K562 (cell line): Measurements from ENCODE around the gene THAP4. TPM values are rescaled to one million over a fixed set of nuclear protein-coding genes. Genes with fewer than 3 reads are reported as not detected.

ENCODE experiments used
- ATF1 ChIP-seq, 2 experiments: fragments of 450-650 bp in 1 of 2; IDR thresholded peaks; 2 replicates each; pipeline ENCODE4 v1.6.1; 2016; ENCODE audit warnings: missing compliant biosample characterization in 1 of 2, missing genetic modification characterization in 1 of 2
- CBFA2T3 ChIP-seq: fragments of 450-650 bp; IDR thresholded peaks from 2 replicates; pipeline ENCODE4 v1.6.1; 2017
- DACH1 ChIP-seq: fragments of 450-650 bp; IDR thresholded peaks from 2 replicates; pipeline ENCODE4 v1.6.1; 2018; ENCODE audit not compliant: partially characterized antibody
- E2F4 ChIP-seq: sonication (generic); formaldehyde crosslinking; IDR thresholded peaks from 2 replicates; pipeline ENCODE4 v1.8.0; 2022; ENCODE audit warnings: mild to moderate bottlenecking, low read depth, missing genetic modification reagents
- HIVEP1 ChIP-seq: fragments of 250-450 bp; sonication (Bioruptor Pico); IDR thresholded peaks from 2 replicates; pipeline ENCODE4 v1.4.0; 2020; ENCODE audit warnings: mild to moderate bottlenecking
- HNRNPLL ChIP-seq: fragments of 200-400 bp; formaldehyde crosslinking; IDR thresholded peaks from 2 replicates; pipeline ENCODE4 v1.6.1; 2017; ENCODE audit warnings: low read length, low read depth, mild to moderate bottlenecking; ENCODE audit not compliant: poor library complexity, severe bottlenecking
- NCOA6 ChIP-seq: fragments of 450-650 bp; IDR thresholded peaks from 2 replicates; pipeline ENCODE4 v1.6.1; 2017; ENCODE audit warnings: mild to moderate bottlenecking
- NR2C2 ChIP-seq, 2 experiments: fragments of 200-800 bp in 1 of 2; sonication (Bioruptor generic) in 1 of 2; sonication (generic) in 1 of 2; formaldehyde crosslinking in 1 of 2; IDR thresholded peaks; 2 replicates each; pipeline versions ENCODE4 v1.6.1 to v1.8.0; 2016 to 2022; ENCODE audit warnings: mild to moderate bottlenecking in 1 of 2, missing compliant biosample characterization in 1 of 2, missing genetic modification characterization in 1 of 2, missing genetic modification reagents in 1 of 2
- ZNF280A ChIP-seq: fragments of 450-650 bp; IDR thresholded peaks from 2 replicates; pipeline ENCODE4 v1.6.1; 2018; ENCODE audit warnings: mild to moderate bottlenecking, low read depth; ENCODE audit not compliant: partially characterized antibody
- polyA plus RNA-seq, 8 experiments: library from polyadenylated mRNA; depleted of rRNA in 4 of 8; stranded (reverse) in 5 of 8; unstranded in 3 of 8; fragments of >200 nt; fragmentation: Nextera tagmentation in 2 of 8; fragmentation: Illumina TruSeq in 1 of 8; extraction: Ambion mirVana in 2 of 8; extraction: Trizol in 1 of 8; gene quantifications; 2 replicates each; pipeline versions ENCODE4 v1.2.1 to v1.2.3, GENCODE V29; 2011 to 2014; ENCODE audit warnings: inconsistent platforms in 1 of 8, missing spikeins in 1 of 8
- total RNA-seq, 7 experiments: library from RNA; depleted of rRNA in 6 of 7; stranded (reverse); fragments of >200 nt in 6 of 7; fragmentation: Illumina TruSeq in 2 of 7; extraction: Trizol in 2 of 7; gene quantifications; 2 replicates each; pipeline versions ENCODE4 v1.2.1 to v1.2.3, GENCODE V29; 2011 to 2021; ENCODE audit warnings: low replicate concordance in 1 of 7
- TF ChIP-seq, protein P1 (sequence below): fragments of 450-650 bp; IDR thresholded peaks from 2 replicates; pipeline ENCODE4 v1.6.1; 2017; ENCODE audit warnings: antibody characterized with exemption, mild to moderate bottlenecking

THAP4 gene
- total and polyA plus RNA-seq, 9 of the 15 experiments (the other 6 are each of a cell fraction or from before 2014, with no cell fraction given) = 8.6 to 60.9 (median 43.9) TPM

DNA sequence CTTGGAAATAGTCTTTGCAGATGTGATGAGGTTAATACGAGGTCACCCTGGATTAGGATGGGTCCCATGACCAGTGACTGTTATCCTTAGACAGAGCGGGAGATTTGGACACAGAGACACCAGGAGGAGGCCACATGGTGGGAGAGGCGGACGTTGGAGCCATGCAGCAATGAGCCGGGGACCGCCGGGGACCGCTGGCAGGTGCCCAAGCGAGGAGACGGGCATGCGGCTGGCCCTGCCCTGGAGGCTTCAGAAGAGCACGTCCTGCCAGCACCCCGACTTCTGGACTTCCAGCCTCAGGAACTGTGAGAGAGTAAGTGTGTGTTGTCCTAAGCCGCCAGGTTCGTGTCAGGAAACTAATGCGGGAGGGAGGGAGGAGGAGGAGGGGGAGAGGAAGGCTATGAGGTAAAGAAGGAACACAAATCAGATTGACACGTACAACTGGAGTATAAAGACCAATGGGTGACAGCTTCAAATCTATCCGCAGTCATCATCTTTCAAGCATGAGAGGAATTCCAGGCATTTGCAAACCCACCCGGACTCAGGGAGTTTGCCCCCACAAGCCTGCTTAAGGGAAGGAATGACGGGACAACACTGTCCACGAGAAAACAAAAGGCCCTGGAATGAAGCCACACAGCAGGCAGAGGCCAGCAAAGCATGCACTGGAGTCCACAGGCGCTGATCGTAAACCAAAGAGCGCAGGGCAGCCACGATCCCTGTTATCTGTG lies 90.0 kb downstream of the THAP4 start (continued):
- TF ChIP-seq HIVEP1 = no peak
- TF ChIP-seq E2F4 (CRISPR knock-in tag) = peak; percentile 82; the same call in 1 of the 2 replicates
- TF ChIP-seq NCOA6 = no peak
- no peak for TF ChIP-seq HNRNPLL
- TF ChIP-seq NR2C2 (CRISPR knock-in tag; IDR thresholded peaks at IDR 0.05) = no peak
- peak; percentile 25; the same call in 1 of the 2 replicates for TF ChIP-seq NR2C2 (tag; IDR thresholded peaks at IDR 0.05)
- no peak for TF ChIP-seq ATF1 (CRISPR knock-in tag; IDR thresholded peaks at IDR 0.05)
- no peak for TF ChIP-seq ATF1 (tag; IDR thresholded peaks at IDR 0.05)
- TF ChIP-seq, protein P1, sequence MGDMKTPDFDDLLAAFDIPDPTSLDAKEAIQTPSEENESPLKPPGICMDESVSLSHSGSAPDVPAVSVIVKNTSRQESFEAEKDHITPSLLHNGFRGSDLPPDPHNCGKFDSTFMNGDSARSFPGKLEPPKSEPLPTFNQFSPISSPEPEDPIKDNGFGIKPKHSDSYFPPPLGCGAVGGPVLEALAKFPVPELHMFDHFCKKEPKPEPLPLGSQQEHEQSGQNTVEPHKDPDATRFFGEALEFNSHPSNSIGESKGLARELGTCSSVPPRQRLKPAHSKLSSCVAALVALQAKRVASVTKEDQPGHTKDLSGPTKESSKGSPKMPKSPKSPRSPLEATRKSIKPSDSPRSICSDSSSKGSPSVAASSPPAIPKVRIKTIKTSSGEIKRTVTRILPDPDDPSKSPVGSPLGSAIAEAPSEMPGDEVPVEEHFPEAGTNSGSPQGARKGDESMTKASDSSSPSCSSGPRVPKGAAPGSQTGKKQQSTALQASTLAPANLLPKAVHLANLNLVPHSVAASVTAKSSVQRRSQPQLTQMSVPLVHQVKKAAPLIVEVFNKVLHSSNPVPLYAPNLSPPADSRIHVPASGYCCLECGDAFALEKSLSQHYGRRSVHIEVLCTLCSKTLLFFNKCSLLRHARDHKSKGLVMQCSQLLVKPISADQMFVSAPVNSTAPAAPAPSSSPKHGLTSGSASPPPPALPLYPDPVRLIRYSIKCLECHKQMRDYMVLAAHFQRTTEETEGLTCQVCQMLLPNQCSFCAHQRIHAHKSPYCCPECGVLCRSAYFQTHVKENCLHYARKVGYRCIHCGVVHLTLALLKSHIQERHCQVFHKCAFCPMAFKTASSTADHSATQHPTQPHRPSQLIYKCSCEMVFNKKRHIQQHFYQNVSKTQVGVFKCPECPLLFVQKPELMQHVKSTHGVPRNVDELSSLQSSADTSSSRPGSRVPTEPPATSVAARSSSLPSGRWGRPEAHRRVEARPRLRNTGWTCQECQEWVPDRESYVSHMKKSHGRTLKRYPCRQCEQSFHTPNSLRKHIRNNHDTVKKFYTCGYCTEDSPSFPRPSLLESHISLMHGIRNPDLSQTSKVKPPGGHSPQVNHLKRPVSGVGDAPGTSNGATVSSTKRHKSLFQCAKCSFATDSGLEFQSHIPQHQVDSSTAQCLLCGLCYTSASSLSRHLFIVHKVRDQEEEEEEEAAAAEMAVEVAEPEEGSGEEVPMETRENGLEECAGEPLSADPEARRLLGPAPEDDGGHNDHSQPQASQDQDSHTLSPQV = no peak
- TF ChIP-seq ZNF280A = no peak
- TF ChIP-seq CBFA2T3 = no peak
- no peak for TF ChIP-seq DACH1
